ENCODE results near the gene SPINK9. TPM values are rescaled to one million over a fixed set of nuclear protein-coding genes. Genes with fewer than 3 reads are reported as not detected.
"Not testable (repeated sequence)": the region's sequence is repeated elsewhere in the genome, so short reads cannot be mapped to it uniquely, and the experiment has no call there.

Gene SPINK9
- total RNA-seq, 1 experiment from 2014 or later: not detected

DNA sequence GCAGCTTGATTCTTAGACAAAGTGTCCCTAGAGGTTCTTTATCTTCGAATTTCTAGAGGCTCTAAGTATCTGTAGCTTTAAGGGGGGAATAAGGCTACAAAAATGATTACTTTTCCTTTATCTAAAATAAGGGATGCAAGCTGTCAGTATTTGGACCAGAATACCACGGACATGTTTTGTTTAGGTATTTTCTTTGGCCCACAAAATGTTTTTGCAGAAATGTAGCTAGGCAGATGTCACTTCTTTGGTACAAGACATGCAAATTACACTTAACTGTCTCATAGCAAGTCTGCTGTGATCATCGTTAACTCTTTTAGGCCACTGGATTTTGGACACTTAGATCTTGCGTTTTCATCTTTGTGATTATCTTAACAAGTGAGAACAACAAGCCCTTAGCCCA is 20.6 kb upstream of the SPINK9 start (continued):
- TF ChIP-seq AR (CRISPR knock-in tag; IDR thresholded peaks at IDR 0.05) (no peak), ZSCAN18 (CRISPR knock-in tag; IDR thresholded peaks at IDR 0.05) (no peak), OVOL2 (CRISPR knock-in tag; IDR thresholded peaks at IDR 0.05; ENCODE audit: borderline replicate concordance) (no peak), ZNF317 (CRISPR knock-in tag; IDR thresholded peaks at IDR 0.05; ENCODE audit: borderline replicate concordance, low read depth) (no peak)

GRCh38 chr5:148320011-148320963 is 15.1 kb upstream of the SPINK9 start:
- peak; percentile 29 for DNase-seq (ENCODE audit: low spot score)
- peak; percentile 60 for ATAC-seq
- H3K4me1 Mint-ChIP-seq, H3K27ac Mint-ChIP-seq, CTCF ChIA-PET, H3K9me3 Mint-ChIP-seq, H3K36me3 Mint-ChIP-seq, POLR2A ChIA-PET: not testable (repeated sequence)
- TF ChIP-seq, protein P1, sequence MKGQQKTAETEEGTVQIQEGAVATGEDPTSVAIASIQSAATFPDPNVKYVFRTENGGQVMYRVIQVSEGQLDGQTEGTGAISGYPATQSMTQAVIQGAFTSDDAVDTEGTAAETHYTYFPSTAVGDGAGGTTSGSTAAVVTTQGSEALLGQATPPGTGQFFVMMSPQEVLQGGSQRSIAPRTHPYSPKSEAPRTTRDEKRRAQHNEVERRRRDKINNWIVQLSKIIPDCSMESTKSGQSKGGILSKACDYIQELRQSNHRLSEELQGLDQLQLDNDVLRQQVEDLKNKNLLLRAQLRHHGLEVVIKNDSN (CRISPR knock-in tag; IDR thresholded peaks at IDR 0.05): peak; percentile 92
- TF ChIP-seq, protein P2, sequence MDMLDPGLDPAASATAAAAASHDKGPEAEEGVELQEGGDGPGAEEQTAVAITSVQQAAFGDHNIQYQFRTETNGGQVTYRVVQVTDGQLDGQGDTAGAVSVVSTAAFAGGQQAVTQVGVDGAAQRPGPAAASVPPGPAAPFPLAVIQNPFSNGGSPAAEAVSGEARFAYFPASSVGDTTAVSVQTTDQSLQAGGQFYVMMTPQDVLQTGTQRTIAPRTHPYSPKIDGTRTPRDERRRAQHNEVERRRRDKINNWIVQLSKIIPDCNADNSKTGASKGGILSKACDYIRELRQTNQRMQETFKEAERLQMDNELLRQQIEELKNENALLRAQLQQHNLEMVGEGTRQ (CRISPR knock-in tag; IDR thresholded peaks at IDR 0.05): peak; percentile 92
- 0 out of 2 replicates have a peak, but pooled peaks have one; percentile 1 for TF ChIP-seq FOXK1 (CRISPR knock-in tag; IDR thresholded peaks at IDR 0.05)
- H3K27me3 Mint-ChIP-seq (ENCODE audit: low read depth): peaks cover 41% of the 10 kb centered on the region
- peak overlapping the region; percentile 90 for H3K4me3 Mint-ChIP-seq

DNA sequence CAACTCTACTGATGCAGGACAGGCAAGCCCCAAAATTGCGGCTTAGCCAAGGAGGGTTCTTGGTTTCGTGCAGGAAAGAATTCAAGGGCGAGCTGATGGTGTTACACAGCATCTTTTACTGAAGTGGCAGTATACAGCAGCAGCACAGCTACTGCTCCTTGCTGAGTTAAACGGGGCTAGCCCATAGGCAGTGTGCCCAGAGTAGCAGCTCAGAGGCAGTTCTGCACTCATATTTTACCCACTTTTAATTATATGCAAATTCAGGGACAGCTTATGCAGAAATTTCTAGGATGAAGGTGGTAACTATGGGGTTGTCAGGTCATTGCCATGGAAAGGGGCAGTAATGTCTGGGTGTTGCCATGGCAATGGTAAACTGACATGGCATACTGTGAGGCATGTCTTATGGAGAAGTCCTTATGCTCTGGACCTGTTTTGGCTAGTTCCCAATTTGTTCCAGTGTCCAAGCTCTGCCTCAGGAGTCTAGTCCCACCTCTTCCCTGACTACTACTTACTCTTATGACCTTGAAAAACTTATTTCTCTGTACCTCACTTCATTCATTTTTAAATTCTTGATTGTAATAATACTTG is 2.0 kb upstream of the SPINK9 start:
- no peak for ATAC-seq
- Mint-ChIP-seq H3K27me3 (ENCODE audit: low read depth) (peaks cover 14% of the 10 kb centered on the region), H3K4me1 (no peaks in the 10 kb centered on the region), H3K4me3 (no peak overlapping the region), H3K27ac (no peak overlapping the region), H3K9me3 (peaks cover 24% of the 10 kb centered on the region), H3K36me3 (peaks cover 5% of the 10 kb centered on the region; the same call in 1 of the 2 replicates)
- POLR2A ChIA-PET: no interaction called here
- no peak for TF ChIP-seq SOX15 (CRISPR knock-in tag; IDR thresholded peaks at IDR 0.05)
- no peak for TF ChIP-seq MYBL2 (CRISPR knock-in tag; IDR thresholded peaks at IDR 0.05)
- TF ChIP-seq SMAD3 (CRISPR knock-in tag; IDR thresholded peaks at IDR 0.05; ENCODE audit: borderline replicate concordance): no peak
- no peak for TF ChIP-seq JAZF1 (CRISPR knock-in tag; IDR thresholded peaks at IDR 0.05)
- TF ChIP-seq ATF2 (CRISPR knock-in tag; IDR thresholded peaks at IDR 0.05; ENCODE audit: borderline replicate concordance, low read depth): no peak
- no peak for TF ChIP-seq CREM (CRISPR knock-in tag; IDR thresholded peaks at IDR 0.05)
- TF ChIP-seq, protein P3, sequence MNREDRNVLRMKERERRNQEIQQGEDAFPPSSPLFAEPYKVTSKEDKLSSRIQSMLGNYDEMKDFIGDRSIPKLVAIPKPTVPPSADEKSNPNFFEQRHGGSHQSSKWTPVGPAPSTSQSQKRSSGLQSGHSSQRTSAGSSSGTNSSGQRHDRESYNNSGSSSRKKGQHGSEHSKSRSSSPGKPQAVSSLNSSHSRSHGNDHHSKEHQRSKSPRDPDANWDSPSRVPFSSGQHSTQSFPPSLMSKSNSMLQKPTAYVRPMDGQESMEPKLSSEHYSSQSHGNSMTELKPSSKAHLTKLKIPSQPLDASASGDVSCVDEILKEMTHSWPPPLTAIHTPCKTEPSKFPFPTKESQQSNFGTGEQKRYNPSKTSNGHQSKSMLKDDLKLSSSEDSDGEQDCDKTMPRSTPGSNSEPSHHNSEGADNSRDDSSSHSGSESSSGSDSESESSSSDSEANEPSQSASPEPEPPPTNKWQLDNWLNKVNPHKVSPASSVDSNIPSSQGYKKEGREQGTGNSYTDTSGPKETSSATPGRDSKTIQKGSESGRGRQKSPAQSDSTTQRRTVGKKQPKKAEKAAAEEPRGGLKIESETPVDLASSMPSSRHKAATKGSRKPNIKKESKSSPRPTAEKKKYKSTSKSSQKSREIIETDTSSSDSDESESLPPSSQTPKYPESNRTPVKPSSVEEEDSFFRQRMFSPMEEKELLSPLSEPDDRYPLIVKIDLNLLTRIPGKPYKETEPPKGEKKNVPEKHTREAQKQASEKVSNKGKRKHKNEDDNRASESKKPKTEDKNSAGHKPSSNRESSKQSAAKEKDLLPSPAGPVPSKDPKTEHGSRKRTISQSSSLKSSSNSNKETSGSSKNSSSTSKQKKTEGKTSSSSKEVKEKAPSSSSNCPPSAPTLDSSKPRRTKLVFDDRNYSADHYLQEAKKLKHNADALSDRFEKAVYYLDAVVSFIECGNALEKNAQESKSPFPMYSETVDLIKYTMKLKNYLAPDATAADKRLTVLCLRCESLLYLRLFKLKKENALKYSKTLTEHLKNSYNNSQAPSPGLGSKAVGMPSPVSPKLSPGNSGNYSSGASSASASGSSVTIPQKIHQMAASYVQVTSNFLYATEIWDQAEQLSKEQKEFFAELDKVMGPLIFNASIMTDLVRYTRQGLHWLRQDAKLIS (CRISPR knock-in tag; IDR thresholded peaks at IDR 0.05; ENCODE audit: borderline replicate concordance): no peak
- no peak for DNase-seq (ENCODE audit: low spot score)
- CTCF ChIA-PET: no interaction called here
